Activated T-helper 2 cell treated with anti-CD3 and anti-CD28 coated beads, Interferon-gamma antibody, Interleukin-2, Interleukin-4, amounts not matched to agents 10 μg/mL and 5 μg/mL and 100 μg/mL, durations not matched to agents 14 hours and 24 hours and 36 hours (primary cell): ENCODE results near the gene MCF2L. TPM values are rescaled to one million over a fixed set of nuclear protein-coding genes. Genes with fewer than 3 reads are reported as not detected.

Experiments
- DNase-seq: peaks from one replicate; pipeline ENCODE4 v3.0.0; 2021; ENCODE audit warnings: low spot score
- H3K27ac Mint-ChIP-seq: one replicate; pipeline ENCODE4 v1.8.0; 2021; ENCODE audit warnings: mixed read lengths
- H3K27me3 Mint-ChIP-seq: one replicate; pipeline ENCODE4 v1.8.0; 2021; ENCODE audit warnings: low read depth, mixed read lengths
- H3K36me3 Mint-ChIP-seq: one replicate; pipeline ENCODE4 v1.8.0; 2021; ENCODE audit warnings: low read depth, mixed read lengths
- H3K4me1 Mint-ChIP-seq: one replicate; pipeline ENCODE4 v1.8.0; 2021; ENCODE audit warnings: low read depth, mixed read lengths
- H3K4me3 Mint-ChIP-seq: one replicate; pipeline ENCODE4 v1.8.0; 2021; ENCODE audit warnings: low read depth, mild to moderate bottlenecking, moderate library complexity, mixed read lengths
- H3K9me3 Mint-ChIP-seq: one replicate; pipeline ENCODE4 v1.8.0; 2021; ENCODE audit warnings: mixed read lengths
- intact Hi-C: fragments of 100-400 bp; cut with micrococcal nuclease; formaldehyde crosslinking; loops from one replicate; pipeline ENCODE4 v1.15.1; 2023
- total RNA-seq: library from RNA; stranded (reverse); gene quantifications from 2 replicates; pipeline ENCODE4 v1.2.3, GENCODE V29; 2022

MCF2L gene
- total RNA-seq, 1 donor from 2014 or later, result 0.23 TPM

DNA sequence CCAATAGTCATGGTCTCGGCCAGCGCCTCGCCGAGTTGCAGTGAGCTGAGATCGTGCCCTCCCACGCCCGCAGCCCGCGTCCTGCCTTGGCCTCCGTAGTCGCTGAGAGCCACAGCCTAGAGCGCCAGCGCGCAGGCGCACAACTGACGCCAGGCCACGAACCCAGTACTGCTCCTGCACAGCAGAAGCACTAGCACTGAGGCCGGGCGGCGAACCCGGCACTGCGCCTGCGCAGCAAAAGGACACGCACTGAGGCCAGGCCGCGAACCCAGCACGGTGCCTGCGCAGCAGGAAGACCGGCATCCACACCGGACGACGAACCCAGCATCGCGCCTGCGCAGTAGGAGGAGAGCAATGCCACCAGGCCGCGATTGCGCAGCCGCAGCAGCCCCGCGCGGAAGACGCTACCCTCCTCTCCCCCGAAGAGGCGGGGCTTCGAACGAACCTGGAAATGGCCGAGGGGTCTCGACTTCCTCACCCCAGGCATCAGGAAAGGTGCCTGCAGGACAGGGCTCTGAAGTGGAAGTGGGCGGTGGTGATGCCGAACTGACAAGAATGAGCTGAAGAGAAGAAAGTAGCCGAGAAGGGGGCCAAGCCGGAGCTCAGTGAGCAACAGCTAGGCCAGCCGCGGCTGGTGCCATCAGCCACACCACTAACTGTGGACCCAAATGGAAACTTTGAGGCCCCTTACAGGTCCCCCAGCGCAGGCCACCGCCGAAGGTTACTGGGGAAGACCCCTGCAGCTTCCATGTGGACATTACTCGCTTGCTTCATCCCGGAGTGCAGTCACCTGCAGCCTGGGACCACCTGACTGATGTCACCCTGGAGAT is 161.1 kb downstream of the MCF2L start:
- intact Hi-C loops, result no loop called here
- no peak overlapping the region for H3K27ac Mint-ChIP-seq
- no peak overlapping the region for H3K4me3 Mint-ChIP-seq
- H3K27me3 Mint-ChIP-seq, result peaks cover 33% of the 10 kb centered on the region
- no peaks in the 10 kb centered on the region for H3K36me3 Mint-ChIP-seq
- H3K4me1 Mint-ChIP-seq, result no peaks in the 10 kb centered on the region
- no peak for DNase-seq
- H3K9me3 Mint-ChIP-seq, result no peaks in the 10 kb centered on the region

DNA sequence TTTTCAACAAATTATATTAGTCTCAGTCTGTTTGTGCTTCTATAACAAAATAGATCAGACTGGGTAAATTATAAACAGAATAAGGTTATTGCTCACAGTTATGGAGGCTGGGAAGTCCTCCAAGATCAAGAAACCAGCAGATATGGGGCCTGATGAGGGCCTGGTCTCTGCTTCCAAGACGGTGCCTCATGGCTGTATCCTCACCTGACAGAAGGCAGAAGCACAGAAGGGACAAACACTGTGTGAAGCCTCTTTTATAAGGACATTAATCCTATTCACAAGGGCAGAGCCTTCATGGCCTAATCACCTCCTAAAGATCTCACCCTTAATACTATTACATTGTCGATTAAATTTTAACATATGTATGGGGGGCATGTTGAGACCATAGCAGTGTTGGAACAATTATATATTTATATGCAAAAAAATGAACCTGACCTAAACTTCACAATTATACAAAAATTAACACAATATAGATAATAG is 166.3 kb downstream of the MCF2L start:
- peaks cover 30% of the 10 kb centered on the region for H3K27me3 Mint-ChIP-seq
- H3K27ac Mint-ChIP-seq, result no peak overlapping the region
- DNase-seq, result no peak
- no peaks in the 10 kb centered on the region for H3K4me1 Mint-ChIP-seq
- H3K9me3 Mint-ChIP-seq, result no peaks in the 10 kb centered on the region
- no peak overlapping the region for H3K4me3 Mint-ChIP-seq
- no peaks in the 10 kb centered on the region for H3K36me3 Mint-ChIP-seq
- intact Hi-C loops, result no loop called here

DNA sequence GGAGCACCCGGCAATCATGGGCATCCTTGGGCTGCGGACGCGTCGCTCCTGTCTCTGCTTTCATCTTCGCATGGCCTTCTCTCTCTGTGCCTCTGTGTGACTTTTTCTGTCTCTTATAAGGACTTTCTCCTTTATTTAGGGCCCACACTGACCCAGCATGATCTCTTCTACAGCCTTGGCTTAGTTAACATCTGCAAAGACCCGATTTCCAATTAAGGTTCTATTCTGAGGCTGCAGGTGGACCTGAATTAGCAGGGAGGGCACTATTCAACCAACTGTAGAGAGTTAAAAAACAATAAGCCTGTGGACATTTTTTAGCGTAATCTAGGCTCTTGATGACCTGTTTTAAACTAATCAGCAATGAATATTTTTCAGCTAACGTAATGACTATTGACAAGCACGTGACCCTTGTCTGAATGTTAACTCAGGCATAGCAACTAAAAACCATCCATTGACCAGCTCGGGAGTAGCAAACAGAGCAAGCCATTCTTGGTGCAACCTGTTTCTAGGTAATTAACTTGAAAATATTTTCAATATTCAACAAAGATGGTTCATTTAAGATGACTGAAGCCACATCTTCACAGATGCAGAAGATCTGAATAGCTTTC is 168.8 kb downstream of the MCF2L start:
- Mint-ChIP-seq H3K9me3 (no peaks in the 10 kb centered on the region), H3K36me3 (no peaks in the 10 kb centered on the region), H3K27ac (no peak overlapping the region), H3K27me3 (peaks cover 19% of the 10 kb centered on the region), H3K4me1 (no peaks in the 10 kb centered on the region), H3K4me3 (no peak overlapping the region)
- DNase-seq, result no peak
- intact Hi-C loops, result no loop called here

DNA sequence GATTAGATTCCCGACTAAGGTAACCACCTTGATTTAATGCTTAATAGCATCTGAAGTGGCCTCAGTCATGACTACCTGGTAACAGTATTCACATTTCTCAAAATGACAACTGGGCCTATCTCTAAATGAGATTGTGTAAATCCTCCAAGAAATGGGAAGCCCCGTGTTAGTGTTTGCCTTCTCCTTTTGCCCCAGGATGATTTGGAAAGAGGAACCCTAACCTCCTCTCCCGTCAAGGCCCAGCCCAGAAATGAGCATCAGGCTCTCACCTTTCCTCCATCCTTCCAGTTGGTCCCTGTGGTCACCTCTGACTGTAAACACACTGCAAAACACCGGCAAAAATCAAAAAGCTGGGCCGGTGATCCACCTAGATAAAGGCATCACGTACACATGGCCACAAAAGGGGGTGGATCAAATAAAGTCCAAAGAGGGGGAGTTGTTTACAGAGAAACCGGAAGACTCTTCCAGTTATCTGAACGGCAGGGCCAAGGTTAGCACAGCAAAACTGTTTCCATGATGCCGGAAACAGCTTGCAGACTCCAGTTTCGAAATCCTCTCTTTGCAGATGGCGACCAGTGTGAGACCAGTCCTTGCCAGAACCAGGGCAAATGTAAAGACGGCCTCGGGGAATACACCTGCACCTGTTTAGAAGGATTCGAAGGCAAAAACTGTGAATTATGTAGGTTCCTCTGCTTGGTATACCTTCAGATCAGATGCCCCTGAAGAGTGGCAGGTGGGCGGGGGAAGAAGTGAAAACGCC is 170.0 kb downstream of the MCF2L start:
- peaks cover 17% of the 10 kb centered on the region for H3K27me3 Mint-ChIP-seq
- intact Hi-C loops, result no loop called here
- no peaks in the 10 kb centered on the region for H3K4me1 Mint-ChIP-seq
- H3K36me3 Mint-ChIP-seq, result no peaks in the 10 kb centered on the region
- H3K9me3 Mint-ChIP-seq, result no peaks in the 10 kb centered on the region
- H3K27ac Mint-ChIP-seq, result no peak overlapping the region
- no peak overlapping the region for H3K4me3 Mint-ChIP-seq
- DNase-seq, result no peak

DNA sequence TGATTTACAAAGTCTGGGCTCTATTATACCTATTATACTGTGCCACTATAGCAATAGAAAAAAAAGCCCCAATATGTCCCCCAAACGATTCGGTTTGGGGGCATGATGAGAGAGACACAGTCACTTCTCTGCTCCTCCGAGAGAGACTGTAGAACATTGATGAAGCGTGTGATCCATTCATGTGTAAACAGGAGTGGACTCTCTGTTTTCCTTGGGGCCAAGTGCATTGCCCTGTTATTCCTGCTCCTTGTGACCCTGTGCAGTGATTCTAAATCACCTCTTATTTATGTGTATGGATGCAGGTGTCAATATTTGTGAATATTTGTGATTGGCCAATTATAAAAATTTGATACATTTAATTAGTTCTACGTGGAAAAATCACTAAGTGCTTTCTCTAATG is 170.6 kb downstream of the MCF2L start:
- intact Hi-C loops, result no loop called here
- Mint-ChIP-seq H3K4me1 (no peaks in the 10 kb centered on the region), H3K4me3 (no peak overlapping the region), H3K27ac (no peak overlapping the region), H3K36me3 (no peaks in the 10 kb centered on the region), H3K27me3 (peaks cover 15% of the 10 kb centered on the region), H3K9me3 (no peaks in the 10 kb centered on the region)
- DNase-seq, result no peak

DNA sequence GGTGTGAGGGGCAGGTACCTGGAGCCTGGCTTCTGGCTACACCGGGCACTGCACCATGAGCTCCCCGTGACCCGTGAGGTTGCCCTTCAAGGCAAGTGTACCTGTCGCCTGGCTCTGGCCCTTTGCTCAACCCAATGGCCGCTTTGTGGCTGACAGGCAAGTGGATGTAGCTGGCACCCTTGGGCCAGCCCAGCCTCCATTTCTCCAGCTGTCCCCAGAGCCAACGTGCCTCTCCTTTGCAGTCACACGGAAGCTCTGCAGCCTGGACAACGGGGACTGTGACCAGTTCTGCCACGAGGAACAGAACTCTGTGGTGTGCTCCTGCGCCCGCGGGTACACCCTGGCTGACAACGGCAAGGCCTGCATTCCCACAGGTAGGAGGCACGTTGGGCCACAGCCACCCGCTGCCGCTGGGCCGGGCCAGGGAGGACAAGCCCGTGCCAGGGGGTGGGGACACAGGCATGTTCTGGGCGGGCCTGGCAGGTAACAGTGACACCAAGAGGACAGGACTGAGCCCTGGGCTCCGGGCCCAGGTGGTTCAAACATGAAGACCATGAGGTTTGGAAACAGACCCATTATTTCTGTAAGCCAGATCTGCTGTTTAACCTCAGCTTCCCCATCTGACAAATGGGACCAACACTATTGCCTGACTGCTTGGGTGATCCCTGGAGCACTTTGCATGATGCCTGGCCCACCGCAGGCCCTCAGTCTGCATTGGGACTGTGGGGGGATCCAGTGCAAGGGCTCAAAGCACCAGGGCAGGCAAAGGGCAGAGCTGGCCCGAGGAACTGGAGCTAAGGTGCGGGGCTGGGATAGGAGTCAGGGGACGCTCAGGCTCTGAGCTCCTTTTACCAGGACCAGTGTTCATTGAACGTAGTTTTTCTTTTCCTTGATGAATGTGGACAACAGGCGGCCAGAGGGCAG is 171.9 kb downstream of the MCF2L start:
- no peaks in the 10 kb centered on the region for H3K36me3 Mint-ChIP-seq
- DNase-seq, result no peak

DNA sequence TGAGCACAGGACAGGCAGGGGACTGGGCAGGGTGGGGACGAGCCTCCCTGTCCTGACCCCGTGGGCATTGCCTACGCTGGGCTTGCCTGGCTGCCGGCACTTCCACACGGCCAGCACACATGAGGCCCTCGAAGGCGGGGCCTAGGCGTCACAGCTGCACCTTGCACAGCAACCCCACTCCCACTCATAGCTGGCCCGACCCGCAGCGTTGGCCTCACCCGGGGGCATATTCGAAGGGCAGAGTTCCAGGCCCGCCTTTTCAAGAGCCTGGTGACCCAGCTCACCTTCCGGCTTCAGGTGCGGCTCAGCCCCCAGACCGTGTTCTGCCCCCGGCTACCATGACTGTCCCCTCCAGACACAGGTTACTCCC is 172.6 kb downstream of the MCF2L start:
- peaks cover 7% of the 10 kb centered on the region for H3K27me3 Mint-ChIP-seq
- H3K36me3 Mint-ChIP-seq, result no peaks in the 10 kb centered on the region
- no peaks in the 10 kb centered on the region for H3K4me1 Mint-ChIP-seq
- no peak for DNase-seq
- intact Hi-C loops, result no loop called here
- no peak overlapping the region for H3K4me3 Mint-ChIP-seq
- H3K9me3 Mint-ChIP-seq, result no peaks in the 10 kb centered on the region
- H3K27ac Mint-ChIP-seq, result no peak overlapping the region

More for the DNA sequence above, 171.9 kb downstream of the MCF2L start:
- Mint-ChIP-seq H3K9me3 (no peaks in the 10 kb centered on the region), H3K27me3 (peaks cover 9% of the 10 kb centered on the region), H3K27ac (no peak overlapping the region), H3K4me1 (no peaks in the 10 kb centered on the region), H3K4me3 (no peak overlapping the region)
- intact Hi-C loops, result no loop called here

DNA sequence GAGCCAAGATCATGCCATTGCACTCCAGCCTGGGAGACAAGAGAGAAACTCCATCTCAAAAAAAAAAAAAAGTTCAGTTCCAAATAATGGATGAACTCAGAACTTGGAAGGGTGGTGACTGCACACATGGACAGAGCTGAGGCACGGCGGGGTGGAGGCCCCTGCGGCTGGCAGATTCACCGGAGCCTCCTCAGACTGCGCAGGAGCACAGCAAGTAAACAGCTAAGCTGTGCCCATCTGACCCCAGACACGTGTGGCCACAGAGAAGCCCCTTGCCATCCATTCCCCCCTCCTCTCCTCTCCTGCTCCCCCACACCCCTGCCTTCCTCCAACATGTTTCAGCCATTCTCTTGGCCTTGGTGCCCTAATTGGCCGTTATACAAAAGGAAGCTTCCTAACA is 173.9 kb downstream of the MCF2L start:
- Mint-ChIP-seq H3K9me3 (no peaks in the 10 kb centered on the region), H3K36me3 (no peaks in the 10 kb centered on the region), H3K27me3 (peaks cover 4% of the 10 kb centered on the region), H3K4me1 (no peaks in the 10 kb centered on the region), H3K4me3 (no peak overlapping the region), H3K27ac (no peak overlapping the region)
- intact Hi-C loops, result no loop called here
- DNase-seq, result no peak

DNA sequence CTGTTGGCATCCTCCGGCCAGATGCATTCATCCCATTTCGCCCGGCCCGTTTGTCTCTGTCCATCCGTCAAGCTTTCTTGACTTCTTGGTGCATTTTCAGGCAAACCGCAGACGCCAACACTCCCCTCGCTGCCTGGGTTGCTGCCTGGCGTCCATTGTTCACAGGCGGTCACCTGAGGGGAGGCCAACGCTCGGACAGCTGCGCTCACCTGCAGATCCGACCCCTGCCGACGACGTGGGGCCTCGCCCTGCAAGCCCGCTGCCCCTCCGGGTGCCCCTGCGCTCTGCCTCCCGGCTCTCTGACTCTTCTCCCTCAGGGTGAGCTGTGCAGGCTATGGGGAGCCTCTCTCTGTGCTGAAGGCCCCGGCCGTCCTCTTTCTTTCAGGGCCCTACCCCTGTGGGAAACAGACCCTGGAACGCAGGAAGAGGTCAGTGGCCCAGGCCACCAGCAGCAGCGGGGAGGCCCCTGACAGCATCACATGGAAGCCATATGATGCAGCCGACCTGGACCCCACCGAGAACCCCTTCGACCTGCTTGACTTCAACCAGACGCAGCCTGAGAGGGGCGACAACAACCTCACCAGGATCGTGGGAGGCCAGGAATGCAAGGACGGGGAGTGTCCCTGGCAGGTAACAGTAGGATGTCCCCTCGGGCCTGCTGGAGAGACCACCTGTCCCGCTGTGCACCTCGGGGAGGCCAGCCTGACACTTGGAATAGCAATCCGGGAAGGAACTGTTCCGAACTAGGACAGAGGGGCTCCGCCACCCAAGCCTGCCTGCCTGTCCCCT is 174.6 kb downstream of the MCF2L start:
- intact Hi-C loops, result no loop called here
- no peak overlapping the region for H3K4me3 Mint-ChIP-seq
- no peak for DNase-seq

DNA sequence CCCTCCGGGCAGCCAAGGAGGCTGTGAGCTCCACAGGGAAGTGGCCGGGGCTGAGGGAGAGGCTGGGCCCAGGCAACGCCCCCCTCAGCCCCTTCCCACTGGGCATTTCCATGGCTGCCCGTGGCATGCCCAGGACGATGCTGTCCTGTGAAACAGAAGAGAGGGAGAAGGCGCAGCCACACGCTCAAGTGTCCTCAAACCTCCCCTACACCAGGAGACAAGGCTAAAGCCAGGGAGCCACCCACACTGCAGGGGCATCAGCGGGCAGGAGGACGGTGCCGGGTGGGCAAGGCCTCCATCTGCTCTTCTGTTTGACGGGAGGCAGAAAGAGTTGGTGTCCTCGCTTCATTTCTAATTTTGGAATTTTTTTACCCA is 175.2 kb downstream of the MCF2L start:
- H3K9me3 Mint-ChIP-seq, result no peaks in the 10 kb centered on the region
- no peak overlapping the region for H3K4me3 Mint-ChIP-seq
- no peaks in the 10 kb centered on the region for H3K4me1 Mint-ChIP-seq
- no peak for DNase-seq
- no peaks in the 10 kb centered on the region for H3K36me3 Mint-ChIP-seq
- intact Hi-C loops, result no loop called here
- no peak overlapping the region for H3K27ac Mint-ChIP-seq
- no peaks in the 10 kb centered on the region for H3K27me3 Mint-ChIP-seq

More for the DNA sequence above, 174.6 kb downstream of the MCF2L start:
- H3K27me3 Mint-ChIP-seq, result peaks cover 3% of the 10 kb centered on the region
- H3K27ac Mint-ChIP-seq, result no peak overlapping the region
- H3K9me3 Mint-ChIP-seq, result no peaks in the 10 kb centered on the region
- H3K36me3 Mint-ChIP-seq, result no peaks in the 10 kb centered on the region
- no peaks in the 10 kb centered on the region for H3K4me1 Mint-ChIP-seq

DNA sequence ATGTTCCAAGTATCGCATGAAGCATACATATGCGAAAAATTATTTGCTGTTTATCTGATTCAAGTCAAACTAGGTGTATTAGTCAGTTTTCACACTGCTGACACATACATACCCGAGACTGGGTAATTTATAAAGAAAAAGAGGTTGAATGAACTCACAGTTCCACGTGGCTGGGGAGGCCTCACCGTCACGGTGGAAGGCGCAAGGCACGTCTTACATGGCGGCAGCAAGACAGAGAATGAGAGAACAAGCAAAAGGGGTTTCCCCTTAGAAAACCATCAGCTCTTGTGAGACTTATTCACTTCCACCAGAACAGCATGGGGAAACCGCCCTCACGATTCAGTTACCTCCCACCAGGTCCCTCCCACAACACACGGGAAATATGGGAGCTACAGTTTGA is 176.5 kb downstream of the MCF2L start:
- no peak overlapping the region for H3K27ac Mint-ChIP-seq
- no peak overlapping the region for H3K4me3 Mint-ChIP-seq
- no peaks in the 10 kb centered on the region for H3K9me3 Mint-ChIP-seq

More for the DNA sequence above, 176.5 kb downstream of the MCF2L start:
- no peaks in the 10 kb centered on the region for H3K4me1 Mint-ChIP-seq
- H3K27me3 Mint-ChIP-seq, result no peaks in the 10 kb centered on the region
- intact Hi-C loops, result no loop called here
- DNase-seq, result no peak
- no peaks in the 10 kb centered on the region for H3K36me3 Mint-ChIP-seq
